PC-9 (cell line): Measurements from ENCODE around the gene SEMA6B. TPM values are rescaled to one million over a fixed set of nuclear protein-coding genes. Genes with fewer than 3 reads are reported as not detected.

ENCODE experiments used
- BruUV-seq: library from RNA; stranded (reverse); fragments of 400-500 nt; replicated peaks from 2 replicates; lab custom pipeline; 2021; lab: Mats Ljungman, UMichigan
- CTCF ChIA-PET: fragments of 300-600 bp; sonication (Branson Sonifier 250); formaldehyde crosslinking; loops from one replicate; lab custom pipeline; 2022; ENCODE audit warnings: antibody characterized with exemption; lab: Charles Lee
- POLR2A ChIA-PET: fragments of 300-600 bp; sonication (Branson Sonifier 250); formaldehyde crosslinking; loops from one replicate; lab custom pipeline; 2022; ENCODE audit warnings: antibody characterized with exemption; ENCODE audit not compliant: unreplicated experiment; lab: Charles Lee
- DNase-seq, 2 experiments: peaks; one replicate each; pipeline versions ENCODE4 v3.0.0 to v3.0.0-alpha.2; 2015 to 2022; ENCODE audit warnings: mixed read lengths in 1 of 2
- H2AFZ ChIP-seq: fragments of 200-600 bp; sonication (generic); 2 replicates; pipeline ENCODE4 v1.8.1; 2017; ENCODE audit warnings: antibody characterized with exemption
- H3F3A ChIP-seq: fragments of 200-600 bp; sonication (generic); 2 replicates; pipeline ENCODE4 v1.8.1; 2017; ENCODE audit warnings: antibody characterized with exemption, mild to moderate bottlenecking, low read depth; ENCODE audit not compliant: insufficient read depth
- H3K27ac ChIP-seq: fragments of 200-600 bp; sonication (generic); 2 replicates; pipeline ENCODE4 v1.6.1; 2016; ENCODE audit warnings: mixed run types
- H3K27me3 ChIP-seq: fragments of 200-600 bp; sonication (generic); 2 replicates; pipeline ENCODE4 v1.6.1; 2016; ENCODE audit warnings: low read depth, mixed run types; ENCODE audit not compliant: insufficient read depth
- H3K36me3 ChIP-seq: fragments of 200-600 bp; sonication (generic); 2 replicates; pipeline ENCODE4 v1.6.1; 2016; ENCODE audit warnings: low read depth, mixed run types
- H3K4me1 ChIP-seq: fragments of 200-600 bp; sonication (generic); replicated peaks from 2 replicates; pipeline ENCODE4 v1.6.1; 2016; ENCODE audit warnings: mixed run types; ENCODE audit not compliant: insufficient read depth
- H3K4me2 ChIP-seq: fragments of 200-600 bp; sonication (generic); 2 replicates; pipeline ENCODE4 v1.6.1; 2017; ENCODE audit warnings: mixed run types
- H3K4me3 ChIP-seq: fragments of 200-600 bp; sonication (generic); 2 replicates; pipeline ENCODE4 v1.6.1; 2016; ENCODE audit warnings: mixed run types
- H3K79me2 ChIP-seq: fragments of 200-600 bp; sonication (generic); 2 replicates; pipeline ENCODE4 v1.6.1; 2017; ENCODE audit warnings: low read depth, mixed run types
- H3K9me2 ChIP-seq: fragments of 200-600 bp; sonication (generic); 2 replicates; pipeline ENCODE4 v1.8.1; 2017; ENCODE audit warnings: mild to moderate bottlenecking; ENCODE audit not compliant: insufficient read depth
- H3K9me3 ChIP-seq: fragments of 200-600 bp; sonication (generic); 2 replicates; pipeline ENCODE4 v1.8.1; 2016; ENCODE audit warnings: low read depth; ENCODE audit not compliant: insufficient read depth
- H4K20me1 ChIP-seq: fragments of 200-600 bp; sonication (generic); 2 replicates; pipeline ENCODE4 v1.8.1; 2017; ENCODE audit not compliant: insufficient read depth
- CTCF ChIP-seq: fragments of 200-600 bp; sonication (generic); conservative IDR thresholded peaks from 2 replicates; pipeline ENCODE4 v1.6.1; 2017; ENCODE audit warnings: mixed run types, antibody characterized with exemption, mild to moderate bottlenecking, moderate library complexity
- EZH2 ChIP-seq: fragments of 200-600 bp; sonication (generic); IDR thresholded peaks from 2 replicates; pipeline ENCODE4 v1.8.0; 2017; ENCODE audit warnings: antibody characterized with exemption, low read depth
- intact Hi-C: fragments of 100-400 bp; cut with micrococcal nuclease; formaldehyde crosslinking; loops from one replicate; pipeline ENCODE4 v1.10.0; 2022; ENCODE audit not compliant: unreplicated experiment
- total RNA-seq: library from RNA; stranded (reverse); gene quantifications from 2 replicates; pipeline ENCODE4 v1.2.3, GENCODE V29; 2021

Gene SEMA6B
- total RNA-seq, 1 experiment from 2014 or later = 3.3 TPM

GRCh38 chr19:4591320-4591719, 31.8 kb upstream of the SEMA6B start:
- Histone ChIP-seq H3K36me3 (no peaks in the 10 kb centered on the region), H4K20me1 (no peaks in the 10 kb centered on the region), H3K27me3 (peaks cover 3% of the 10 kb centered on the region; the same call in 1 of the 2 replicates), H3K27ac (no peak overlapping the region), H3K79me2 (no peaks in the 10 kb centered on the region), H3K4me2 (no peak overlapping the region), H3K9me3 (no peaks in the 10 kb centered on the region), H3K4me1 (no peaks in the 10 kb centered on the region), H3K4me3 (no peak overlapping the region), H3K9me2 (no peaks in the 10 kb centered on the region), H2AFZ (no peak overlapping the region), H3F3A (no peaks in the 10 kb centered on the region)
- intact Hi-C loops = no loop called here
- no peak for TF ChIP-seq CTCF
- TF ChIP-seq EZH2 = no peak
- ChIA-PET POLR2A (no interaction called here), CTCF (no interaction called here)
- BruUV-seq = no TSS peak
- no peak for DNase-seq

- no peak overlapping the region for H3K4me2 ChIP-seq
- no peaks in the 10 kb centered on the region for H3F3A ChIP-seq
- no TSS peak for BruUV-seq
- POLR2A ChIA-PET = no interaction called here
- intact Hi-C loops = no loop called here
- H3K36me3 ChIP-seq = no peaks in the 10 kb centered on the region
- H3K9me3 ChIP-seq = no peaks in the 10 kb centered on the region
- H3K79me2 ChIP-seq = no peaks in the 10 kb centered on the region
- no peak for DNase-seq
- no peaks in the 10 kb centered on the region for H4K20me1 ChIP-seq
- H3K27ac ChIP-seq = no peak overlapping the region
- TF ChIP-seq CTCF (no peak), EZH2 (no peak)
- H3K4me1 ChIP-seq = no peaks in the 10 kb centered on the region
- no peak overlapping the region for H2AFZ ChIP-seq
- H3K27me3 ChIP-seq = peaks cover 3% of the 10 kb centered on the region; the same call in 1 of the 2 replicates
- H3K9me2 ChIP-seq = no peaks in the 10 kb centered on the region
- H3K4me3 ChIP-seq = no peak overlapping the region
- CTCF ChIA-PET = no interaction called here
Observed at GRCh38 chr19:4590559-4590958, 31.1 kb upstream of the SEMA6B start.

- Histone ChIP-seq H3K79me2 (no peaks in the 10 kb centered on the region), H3K36me3 (no peaks in the 10 kb centered on the region), H3F3A (no peaks in the 10 kb centered on the region), H3K9me3 (no peaks in the 10 kb centered on the region), H3K9me2 (no peaks in the 10 kb centered on the region), H4K20me1 (no peaks in the 10 kb centered on the region), H3K4me3 (no peak overlapping the region), H3K27ac (no peak overlapping the region), H3K4me2 (no peak overlapping the region), H3K27me3 (peaks cover 8% of the 10 kb centered on the region), H2AFZ (no peak overlapping the region), H3K4me1 (no peaks in the 10 kb centered on the region)
- CTCF ChIA-PET = no interaction called here
- DNase-seq = no peak
- intact Hi-C loops = no loop called here
- POLR2A ChIA-PET = no interaction called here
- BruUV-seq = no TSS peak
- TF ChIP-seq CTCF (peak; percentile 50; the same call in 1 of the 2 replicates), EZH2 (no peak)
Observed at GRCh38 chr19:4589579-4590410, 30.3 kb upstream of the SEMA6B start.
